Measurements from ENCODE around the gene GRAMD1A.

Gene GRAMD1A

DNA sequence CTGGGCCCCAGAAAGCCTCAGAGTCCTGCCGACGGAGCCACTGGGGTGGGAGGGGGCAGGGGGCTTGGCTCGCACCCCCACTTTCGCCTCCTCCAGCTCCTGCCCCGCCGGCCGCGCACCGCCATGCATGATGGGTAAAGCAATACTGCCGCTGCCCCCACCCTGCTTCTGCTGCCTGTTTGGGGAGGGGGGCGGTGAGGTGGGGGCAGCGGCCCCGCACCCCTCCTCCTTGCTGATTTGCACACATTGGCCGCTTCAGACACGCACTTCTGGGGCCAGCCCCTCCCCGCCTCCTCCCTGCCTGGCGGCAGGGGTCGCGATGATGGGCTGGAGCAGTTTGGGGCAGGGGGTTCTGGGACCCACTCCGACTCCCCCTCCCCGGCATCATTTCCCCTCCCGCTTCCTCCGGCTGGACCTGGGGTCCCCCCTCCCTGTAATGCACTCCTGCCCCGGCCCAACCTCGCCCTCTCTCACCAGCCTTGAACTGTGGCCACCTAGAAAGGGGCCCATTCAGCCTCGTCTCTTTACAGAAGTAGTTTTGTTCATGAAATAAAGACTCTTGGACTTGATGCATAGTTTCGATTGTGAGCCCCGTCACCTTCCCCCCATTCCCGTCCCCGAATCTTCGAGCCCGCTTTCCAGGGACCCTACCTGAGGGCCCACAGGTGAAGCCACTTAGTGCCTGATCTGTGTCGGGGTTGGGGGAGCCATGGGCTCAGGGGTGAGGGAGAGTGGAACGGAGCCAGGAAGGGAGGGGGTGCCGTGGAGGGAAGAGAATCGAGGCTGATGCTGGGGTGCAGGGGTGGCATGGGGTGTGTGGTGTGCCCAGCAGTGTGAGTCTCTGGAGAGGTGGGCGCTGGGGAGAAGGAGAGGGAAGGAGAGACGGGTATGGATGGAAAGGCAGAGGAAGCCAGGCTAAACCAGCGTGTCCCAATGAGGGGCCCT lies 40.0 kb downstream of the GRAMD1A start:
- Histone ChIP-seq H3K36me3 (ENCODE audit: control insufficient read depth, insufficient read depth, low read length) (no peaks in the 10 kb centered on the region), H3K4me3 (ENCODE audit: extremely low read depth, insufficient read depth, low read length, poor library complexity, severe bottlenecking) (no peak overlapping the region), H3K9me3 (ENCODE audit: control insufficient read depth, low read length) (no peaks in the 10 kb centered on the region), H3K4me1 (ENCODE audit: control insufficient read depth, insufficient read depth, low read length, poor library complexity, severe bottlenecking) (peaks cover 12% of the 10 kb centered on the region), H3K27ac (ENCODE audit: low read depth, low read length, severe bottlenecking) (no peak overlapping the region)
- WGBS, 2 experiments (ENCODE audit: insufficient coverage in 2 of 2): 86 to 95% methylated on average over 31 to 35 of the region's 39 CpGs

DNA sequence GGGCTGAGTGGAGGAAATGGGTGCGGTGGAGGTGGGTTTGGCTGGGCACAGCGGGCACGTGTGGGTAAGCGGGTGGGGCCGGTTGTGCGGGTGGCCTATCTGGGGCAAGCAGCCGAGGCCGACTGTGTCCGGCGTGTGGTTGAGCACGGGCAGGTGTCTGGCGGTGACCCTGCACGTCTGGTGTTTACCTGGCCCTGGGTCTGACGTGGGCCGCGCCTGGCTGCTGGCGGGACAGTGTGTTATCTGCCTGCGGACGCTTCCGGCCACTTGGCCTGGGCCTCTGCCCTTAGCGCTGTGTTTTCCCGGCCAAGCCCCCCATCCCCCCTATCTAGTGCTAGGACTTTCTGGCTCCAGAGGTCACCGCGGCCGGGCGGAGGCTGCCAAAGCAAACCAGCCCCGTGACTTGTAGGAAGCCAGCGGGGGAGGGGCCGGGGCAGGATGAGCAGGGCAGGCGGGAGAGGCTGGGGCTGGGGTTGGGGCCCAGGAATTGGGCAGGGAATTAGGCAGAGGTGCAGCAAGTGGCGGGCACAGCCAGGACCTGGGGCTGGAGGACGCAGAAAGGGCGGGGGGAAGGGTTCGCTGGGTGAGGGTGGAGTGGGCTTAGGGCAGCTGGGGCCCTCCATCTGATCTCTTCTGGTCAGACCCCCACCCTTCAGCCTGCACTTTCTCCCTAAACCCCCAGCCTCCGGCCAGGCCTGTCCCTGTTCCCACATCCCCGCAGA lies 40.9 kb downstream of the GRAMD1A start:
- Histone ChIP-seq H3K4me3 (ENCODE audit: extremely low read depth, insufficient read depth, low read length, poor library complexity, severe bottlenecking) (no peak overlapping the region), H3K36me3 (ENCODE audit: control insufficient read depth, insufficient read depth, low read length) (no peaks in the 10 kb centered on the region), H3K27ac (ENCODE audit: low read depth, low read length, severe bottlenecking) (no peak overlapping the region), H3K9me3 (ENCODE audit: control insufficient read depth, low read length) (no peaks in the 10 kb centered on the region), H3K4me1 (ENCODE audit: control insufficient read depth, insufficient read depth, low read length, poor library complexity, severe bottlenecking) (peaks cover 12% of the 10 kb centered on the region)
- 49 to 55% methylated on average over 25 to 28 of the region's 36 CpGs for WGBS, 2 experiments (ENCODE audit: insufficient coverage in 2 of 2)

DNA sequence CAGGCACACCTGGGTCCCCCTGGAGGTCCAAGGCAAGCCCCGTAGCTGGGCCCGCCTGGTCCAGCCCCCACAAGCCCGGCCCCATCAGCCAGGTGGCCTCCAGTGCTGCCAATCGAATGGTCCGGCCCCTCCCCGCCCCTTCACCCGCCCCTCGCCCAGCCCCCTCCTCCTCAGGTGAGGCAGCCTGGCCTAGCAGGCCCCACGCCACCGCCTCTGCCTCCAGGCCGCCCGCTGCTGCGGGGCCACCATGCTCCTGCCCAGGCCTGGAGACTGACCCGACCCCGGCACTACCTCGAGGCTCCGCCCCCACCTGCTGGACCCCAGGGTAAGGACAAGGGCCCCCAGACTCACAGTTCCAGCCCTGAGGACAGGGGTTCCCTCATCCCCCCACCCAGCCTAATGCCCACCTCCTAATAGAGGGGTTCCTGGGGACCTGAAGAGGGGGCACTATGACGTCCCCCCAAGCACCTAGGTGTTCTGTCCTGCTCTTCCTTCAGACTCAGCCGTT lies 41.5 kb downstream of the GRAMD1A start, which contains the start of gene HPN:
Gene HPN, plus strand, starts transcription at position 174 of the 508 bp plus-strand sequence. CDS start 786 bp downstream, outside the sequence.
- WGBS, 2 experiments (ENCODE audit: insufficient coverage in 2 of 2): 50 to 55% methylated on average over 1 to 12 of the region's 19 CpGs

DNA sequence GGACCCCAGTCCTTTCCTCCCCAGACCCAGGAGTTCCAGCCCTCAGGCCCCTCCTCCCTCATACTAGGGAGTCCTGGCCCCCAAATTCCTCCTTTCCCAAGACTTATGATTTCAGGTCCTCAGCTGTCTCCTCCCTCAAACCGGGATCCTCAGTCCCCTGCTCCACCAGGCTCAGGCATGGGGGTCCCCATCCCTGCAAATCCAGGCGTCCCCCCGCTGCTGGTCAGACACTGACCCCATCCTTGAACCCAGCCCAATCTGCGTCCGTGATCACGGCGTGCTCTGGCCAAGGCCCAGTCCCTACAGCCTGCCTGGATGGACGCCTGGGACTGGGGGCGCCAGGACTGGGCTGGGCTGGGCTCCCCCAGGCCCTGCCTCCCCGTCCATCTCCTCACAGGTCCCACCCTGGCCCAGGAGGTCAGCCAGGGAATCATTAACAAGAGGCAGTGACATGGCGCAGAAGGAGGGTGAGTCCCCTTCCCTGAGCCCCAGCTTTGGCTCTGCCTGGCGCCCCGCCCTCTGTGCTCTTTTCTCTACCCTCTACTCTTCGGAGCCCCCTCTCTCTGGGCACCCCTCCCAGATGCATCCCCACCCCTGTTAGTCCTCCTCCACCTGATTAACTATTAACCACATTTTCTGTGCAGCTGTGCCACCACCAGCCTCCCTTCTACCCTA lies 42.1 kb downstream of the GRAMD1A start:
- 92 to 94% methylated on average over 12 to 14 of the region's 14 CpGs for WGBS, 2 experiments (ENCODE audit: insufficient coverage in 2 of 2)
- Histone ChIP-seq H3K4me1 (ENCODE audit: control insufficient read depth, insufficient read depth, low read length, poor library complexity, severe bottlenecking) (peaks cover 12% of the 10 kb centered on the region), H3K4me3 (ENCODE audit: extremely low read depth, insufficient read depth, low read length, poor library complexity, severe bottlenecking) (no peak overlapping the region), H3K36me3 (ENCODE audit: control insufficient read depth, insufficient read depth, low read length) (no peaks in the 10 kb centered on the region), H3K9me3 (ENCODE audit: control insufficient read depth, low read length) (no peaks in the 10 kb centered on the region), H3K27ac (ENCODE audit: low read depth, low read length, severe bottlenecking) (no peak overlapping the region)

More for the DNA sequence above, 41.5 kb downstream of the GRAMD1A start, which contains the start of gene HPN:
- Histone ChIP-seq H3K9me3 (ENCODE audit: control insufficient read depth, low read length) (no peaks in the 10 kb centered on the region), H3K36me3 (ENCODE audit: control insufficient read depth, insufficient read depth, low read length) (no peaks in the 10 kb centered on the region), H3K4me1 (ENCODE audit: control insufficient read depth, insufficient read depth, low read length, poor library complexity, severe bottlenecking) (peaks cover 12% of the 10 kb centered on the region), H3K27ac (ENCODE audit: low read depth, low read length, severe bottlenecking) (no peak within 1 kb of the TSS), H3K4me3 (ENCODE audit: extremely low read depth, insufficient read depth, low read length, poor library complexity, severe bottlenecking) (no peak within 1 kb of the TSS)

DNA sequence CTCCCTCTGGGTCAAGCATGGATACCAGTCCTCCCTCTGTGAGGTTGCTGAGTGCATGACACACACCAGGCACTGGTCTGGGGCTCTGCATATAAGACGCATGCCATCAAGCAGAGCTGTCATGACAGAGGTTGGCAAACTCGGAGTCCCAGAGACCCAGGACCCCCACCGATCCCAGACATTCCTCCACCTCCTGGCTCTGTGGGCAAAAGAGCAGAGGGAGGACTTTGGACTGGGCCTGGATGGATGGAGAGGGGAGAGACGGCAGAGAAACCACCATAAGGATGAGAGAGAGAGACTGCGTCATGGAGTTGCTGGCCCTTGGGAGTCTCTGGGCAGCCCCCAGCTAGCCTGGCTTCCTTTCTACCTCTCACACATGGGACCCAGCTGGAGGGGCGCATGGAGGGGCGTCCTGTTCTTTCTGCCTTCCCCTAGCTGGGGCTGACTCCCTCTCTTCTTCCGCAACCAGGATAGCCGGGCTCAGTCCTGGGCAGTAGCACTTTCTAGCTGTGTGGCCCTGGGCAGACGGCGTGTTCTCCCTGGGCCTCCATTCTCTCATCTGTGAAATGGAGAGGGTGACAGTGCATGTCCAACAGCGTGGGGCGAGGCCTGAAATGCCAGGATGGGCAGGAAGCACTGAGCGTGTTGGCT lies 43.0 kb downstream of the GRAMD1A start:
- WGBS, 2 experiments (ENCODE audit: insufficient coverage in 2 of 2): 83 to 100% methylated on average over 6 to 12 of the region's 14 CpGs
- Histone ChIP-seq H3K36me3 (ENCODE audit: control insufficient read depth, insufficient read depth, low read length) (no peaks in the 10 kb centered on the region), H3K27ac (ENCODE audit: low read depth, low read length, severe bottlenecking) (no peak overlapping the region), H3K9me3 (ENCODE audit: control insufficient read depth, low read length) (no peaks in the 10 kb centered on the region), H3K4me1 (ENCODE audit: control insufficient read depth, insufficient read depth, low read length, poor library complexity, severe bottlenecking) (peaks cover 12% of the 10 kb centered on the region), H3K4me3 (ENCODE audit: extremely low read depth, insufficient read depth, low read length, poor library complexity, severe bottlenecking) (no peak overlapping the region)

DNA sequence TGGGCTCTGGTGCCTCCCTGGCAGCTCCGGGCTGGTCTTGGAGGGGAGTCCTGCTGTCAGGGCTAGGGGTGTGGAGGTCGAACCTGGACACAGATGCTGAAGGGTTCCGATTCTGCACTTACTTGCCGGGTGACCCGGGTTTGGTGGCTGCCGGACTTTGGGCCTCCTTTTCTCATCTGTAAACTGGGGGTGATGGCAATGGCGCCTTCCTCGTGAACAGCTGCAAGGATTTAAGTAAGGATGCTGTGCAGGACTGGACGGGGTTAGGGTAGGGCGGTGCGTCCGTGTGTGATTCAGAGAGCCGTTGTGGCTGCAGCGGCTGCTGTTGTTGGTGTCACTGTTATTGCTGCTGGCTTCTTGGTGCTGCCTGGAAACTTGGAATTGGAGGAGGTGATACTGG lies 43.8 kb downstream of the GRAMD1A start:
- H3K4me1 ChIP-seq (ENCODE audit: control insufficient read depth, insufficient read depth, low read length, poor library complexity, severe bottlenecking): peaks cover 12% of the 10 kb centered on the region
- WGBS, 2 experiments (ENCODE audit: insufficient coverage in 2 of 2): 89 to 94% methylated on average over 12 to 13 of the region's 14 CpGs

DNA sequence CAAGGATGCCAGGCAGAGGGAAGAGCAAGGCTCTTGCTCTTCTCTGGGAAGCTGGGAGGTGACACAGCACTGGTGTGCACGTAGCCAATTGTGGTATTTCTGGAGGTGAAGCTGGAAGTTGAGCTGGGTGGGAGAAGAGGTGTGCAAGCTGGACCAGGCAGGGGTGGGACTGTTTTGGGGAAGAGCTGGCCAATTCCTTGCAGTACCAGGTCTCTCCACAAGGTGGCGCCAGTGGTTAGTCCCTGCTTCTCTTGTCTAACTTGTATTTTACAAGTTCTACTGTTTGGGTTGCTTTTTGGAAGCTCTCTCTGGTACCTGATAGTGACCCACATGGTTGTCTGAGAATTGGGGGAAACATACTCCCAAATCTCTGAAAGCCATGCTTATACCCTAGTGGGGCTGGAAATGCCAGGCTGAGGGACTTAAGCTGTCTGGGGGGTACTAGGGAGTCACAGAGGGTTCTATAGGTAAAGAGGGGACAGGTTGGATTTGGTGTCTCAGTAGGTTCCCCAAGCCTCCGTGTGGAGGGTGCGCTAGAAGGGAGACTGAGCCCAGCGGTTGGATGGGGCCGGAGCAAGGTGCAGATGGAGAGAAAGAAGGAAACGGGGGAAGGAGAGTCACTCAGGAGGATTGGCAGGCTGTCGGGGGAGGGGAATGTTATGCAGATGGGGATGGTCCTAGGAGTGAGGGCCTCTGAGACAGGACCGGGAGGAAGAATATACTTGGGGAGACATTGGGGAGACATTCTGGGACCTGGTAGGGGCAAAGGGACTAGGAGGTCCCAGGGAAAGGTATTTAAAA lies 44.4 kb downstream of the GRAMD1A start:
- H3K27ac ChIP-seq (ENCODE audit: low read depth, low read length, severe bottlenecking): no peak overlapping the region
- H3K4me3 ChIP-seq (ENCODE audit: extremely low read depth, insufficient read depth, low read length, poor library complexity, severe bottlenecking): no peak overlapping the region
- peaks cover 12% of the 10 kb centered on the region for H3K4me1 ChIP-seq (ENCODE audit: control insufficient read depth, insufficient read depth, low read length, poor library complexity, severe bottlenecking)
- no peaks in the 10 kb centered on the region for H3K9me3 ChIP-seq (ENCODE audit: control insufficient read depth, low read length)
- H3K36me3 ChIP-seq (ENCODE audit: control insufficient read depth, insufficient read depth, low read length): no peaks in the 10 kb centered on the region
- 71 to 79% methylated on average over 8 to 9 of the region's 9 CpGs for WGBS, 2 experiments (ENCODE audit: insufficient coverage in 2 of 2)

More for the DNA sequence above, 43.8 kb downstream of the GRAMD1A start:
- H3K4me3 ChIP-seq (ENCODE audit: extremely low read depth, insufficient read depth, low read length, poor library complexity, severe bottlenecking): no peak overlapping the region
- H3K27ac ChIP-seq (ENCODE audit: low read depth, low read length, severe bottlenecking): no peak overlapping the region
- no peaks in the 10 kb centered on the region for H3K9me3 ChIP-seq (ENCODE audit: control insufficient read depth, low read length)
- no peaks in the 10 kb centered on the region for H3K36me3 ChIP-seq (ENCODE audit: control insufficient read depth, insufficient read depth, low read length)

DNA sequence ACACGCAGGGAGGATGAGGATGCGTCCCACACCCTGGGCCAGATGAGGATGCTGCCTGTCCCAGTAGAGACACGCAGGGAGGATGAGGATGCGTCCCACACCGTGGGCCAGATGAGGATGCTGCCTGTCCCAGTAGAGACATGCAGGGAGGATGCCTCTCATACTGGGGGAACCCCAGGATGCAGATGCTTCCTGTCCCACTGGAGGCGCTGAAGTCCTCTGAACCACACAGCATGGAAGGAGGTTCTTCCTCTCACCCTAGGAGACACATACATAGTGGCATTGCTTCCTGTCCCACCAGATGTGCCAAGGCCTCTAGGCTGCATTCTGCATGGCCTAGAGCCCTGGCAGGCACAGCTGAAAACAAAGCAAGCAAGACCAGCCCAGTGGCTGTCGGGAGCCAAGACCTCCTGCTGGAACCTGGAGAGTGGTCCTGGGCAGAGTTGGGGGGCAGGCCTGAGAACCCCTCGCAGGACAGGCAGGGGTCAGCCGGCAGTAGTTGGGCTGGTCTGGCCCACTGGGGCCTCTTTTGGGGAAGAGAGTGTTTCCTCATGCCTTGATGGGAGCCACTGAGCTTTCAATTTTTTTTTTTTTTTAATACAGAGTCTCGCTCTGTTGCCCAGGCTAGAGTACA lies 45.7 kb downstream of the GRAMD1A start:
- Histone ChIP-seq H3K4me1 (ENCODE audit: control insufficient read depth, insufficient read depth, low read length, poor library complexity, severe bottlenecking) (peaks cover 10% of the 10 kb centered on the region), H3K27ac (ENCODE audit: low read depth, low read length, severe bottlenecking) (no peak overlapping the region), H3K4me3 (ENCODE audit: extremely low read depth, insufficient read depth, low read length, poor library complexity, severe bottlenecking) (no peak overlapping the region), H3K36me3 (ENCODE audit: control insufficient read depth, insufficient read depth, low read length) (no peaks in the 10 kb centered on the region), H3K9me3 (ENCODE audit: control insufficient read depth, low read length) (no peaks in the 10 kb centered on the region)
- 71 to 72% methylated on average over 9 to 10 of the region's 10 CpGs for WGBS, 2 experiments (ENCODE audit: insufficient coverage in 2 of 2)

DNA sequence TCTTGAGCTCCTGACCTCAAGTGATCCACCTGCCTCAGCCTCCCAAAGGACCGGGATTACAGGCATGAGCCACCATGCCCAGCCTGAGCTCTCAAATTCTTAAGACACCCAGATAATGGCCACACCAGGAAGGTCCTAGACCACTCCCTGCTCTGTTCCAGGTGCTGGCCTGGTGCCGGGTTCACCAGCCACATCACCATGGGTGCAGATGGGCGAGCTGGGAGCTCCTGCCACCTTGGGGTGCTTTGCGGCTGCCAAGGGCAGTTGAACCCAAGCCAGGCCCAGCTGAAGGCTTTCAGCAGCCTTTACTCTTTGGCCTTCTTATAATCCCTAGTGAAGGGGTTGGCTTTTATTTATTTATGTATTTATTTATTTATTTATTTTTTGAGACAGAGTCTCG lies 46.3 kb downstream of the GRAMD1A start:
- Histone ChIP-seq H3K4me3 (ENCODE audit: extremely low read depth, insufficient read depth, low read length, poor library complexity, severe bottlenecking) (no peak overlapping the region), H3K27ac (ENCODE audit: low read depth, low read length, severe bottlenecking) (no peak overlapping the region), H3K9me3 (ENCODE audit: control insufficient read depth, low read length) (no peaks in the 10 kb centered on the region), H3K36me3 (ENCODE audit: control insufficient read depth, insufficient read depth, low read length) (no peaks in the 10 kb centered on the region), H3K4me1 (ENCODE audit: control insufficient read depth, insufficient read depth, low read length, poor library complexity, severe bottlenecking) (peaks cover 3% of the 10 kb centered on the region)
- 100% methylated on average over 2 to 3 of the region's 5 CpGs for WGBS, 2 experiments (ENCODE audit: insufficient coverage in 2 of 2)
